Colonic mucosa (tissue), 4 donors: ENCODE results near the gene NFE2L1. TPM values are rescaled to one million over a fixed set of nuclear protein-coding genes. Genes with fewer than 3 reads are reported as not detected.
"Not testable (repeated sequence)": the region's sequence is repeated elsewhere in the genome, so short reads cannot be mapped to it uniquely, and the experiment has no call there.

Experiments used
- DNase-seq: peaks from one replicate; pipeline ENCODE4 v3.0.0-alpha.2; 2020
- H3K27ac ChIP-seq: fragments of 200-600 bp; one replicate; pipeline ENCODE4 v1.8.0; 2021
- H3K27me3 ChIP-seq: fragments of 200-600 bp; one replicate; pipeline ENCODE4 v1.8.0; 2021
- H3K36me3 ChIP-seq: fragments of 200-600 bp; one replicate; pipeline ENCODE4 v1.8.0; 2021
- H3K4me1 ChIP-seq: fragments of 200-600 bp; one replicate; pipeline ENCODE4 v1.8.0; 2021; ENCODE audit warnings: mild to moderate bottlenecking
- H3K4me3 ChIP-seq: fragments of 200-600 bp; one replicate; pipeline ENCODE4 v1.8.0; 2021
- H3K9ac ChIP-seq, 2 donors: one replicate each; pipeline ENCODE4 v1.7.0; 2013; ENCODE audit warnings: control low read depth in 2 of 2, low read depth in 2 of 2, low read length in 2 of 2
- H3K9me3 ChIP-seq: fragments of 200-600 bp; one replicate; pipeline ENCODE4 v1.8.0; 2021
- intact Hi-C: fragments of 100-400 bp; cut with DNase I; formaldehyde crosslinking; loops from one replicate; pipeline ENCODE4 v1.14.1; 2022
- total RNA-seq, 2 donors: library from RNA; stranded (reverse); fragmentation: NEBNext Ultra II Directional in 1 of 2; extraction: Animal tissue kit (Norgen Biotek cat#: 25700) in 1 of 2; gene quantifications; one replicate each; pipeline ENCODE4 v1.2.1, GENCODE V29; 2021
- TF ChIP-seq, protein P1 (sequence below): fragments of 200-600 bp; IDR thresholded peaks from one replicate; pipeline ENCODE4 v1.8.0; 2022; ENCODE audit warnings: antibody characterized with exemption, mild to moderate bottlenecking
- donor health status: healthy.
- donor health status: DM: no; HTN: no; CAD: no.
- donor health status: DM: no; HTN: no; CAD: no.

Gene NFE2L1, protein sequence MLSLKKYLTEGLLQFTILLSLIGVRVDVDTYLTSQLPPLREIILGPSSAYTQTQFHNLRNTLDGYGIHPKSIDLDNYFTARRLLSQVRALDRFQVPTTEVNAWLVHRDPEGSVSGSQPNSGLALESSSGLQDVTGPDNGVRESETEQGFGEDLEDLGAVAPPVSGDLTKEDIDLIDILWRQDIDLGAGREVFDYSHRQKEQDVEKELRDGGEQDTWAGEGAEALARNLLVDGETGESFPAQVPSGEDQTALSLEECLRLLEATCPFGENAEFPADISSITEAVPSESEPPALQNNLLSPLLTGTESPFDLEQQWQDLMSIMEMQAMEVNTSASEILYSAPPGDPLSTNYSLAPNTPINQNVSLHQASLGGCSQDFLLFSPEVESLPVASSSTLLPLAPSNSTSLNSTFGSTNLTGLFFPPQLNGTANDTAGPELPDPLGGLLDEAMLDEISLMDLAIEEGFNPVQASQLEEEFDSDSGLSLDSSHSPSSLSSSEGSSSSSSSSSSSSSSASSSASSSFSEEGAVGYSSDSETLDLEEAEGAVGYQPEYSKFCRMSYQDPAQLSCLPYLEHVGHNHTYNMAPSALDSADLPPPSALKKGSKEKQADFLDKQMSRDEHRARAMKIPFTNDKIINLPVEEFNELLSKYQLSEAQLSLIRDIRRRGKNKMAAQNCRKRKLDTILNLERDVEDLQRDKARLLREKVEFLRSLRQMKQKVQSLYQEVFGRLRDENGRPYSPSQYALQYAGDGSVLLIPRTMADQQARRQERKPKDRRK
- 100 to 1,000 TPM; 158 to 264 TPM for total RNA-seq

DNA sequence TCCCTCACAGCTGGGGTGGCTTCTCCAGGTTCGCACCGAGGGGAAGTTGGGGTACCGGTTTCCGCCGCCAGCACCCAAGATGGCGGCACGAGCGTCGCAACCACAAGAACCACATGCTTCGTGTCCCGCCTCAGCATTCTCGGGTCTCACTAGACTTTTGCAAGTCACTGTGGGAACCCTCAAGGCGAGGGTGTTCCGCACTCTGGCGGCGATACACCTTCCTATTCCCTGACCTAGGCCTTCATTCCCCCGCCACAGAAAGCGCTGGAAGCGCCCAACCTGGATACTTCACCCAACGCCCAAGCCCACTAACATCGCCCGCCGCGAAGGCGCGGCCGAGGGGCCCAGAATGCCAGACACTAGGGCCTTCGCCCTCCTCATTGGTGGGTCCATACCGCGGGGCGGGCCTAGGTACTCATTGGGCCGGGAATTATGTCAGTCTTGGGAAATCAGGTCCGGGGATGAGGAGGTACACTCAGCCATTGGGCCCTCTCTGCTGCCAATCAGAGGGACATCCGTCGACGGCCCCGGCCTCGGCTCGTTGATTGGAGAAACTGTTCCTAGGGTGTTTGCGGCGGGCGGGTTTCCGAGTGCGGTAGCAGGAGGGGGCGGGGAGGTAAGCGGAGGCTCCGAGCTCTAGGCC lies at the start of gene NFE2L1:
NFE2L1 (plus strand) TSS at position 619 of the 643 bp plus-strand sequence. CDS start 2,760 bp downstream, outside the sequence.
- DNase-seq = peak; percentile 99
- H3K36me3 ChIP-seq = peaks cover 5% of the 10 kb centered on the region
- peak within 1 kb of the TSS; percentile 95 for H3K27ac ChIP-seq
- peaks cover 37% of the 10 kb centered on the region for H3K4me1 ChIP-seq
- H3K27me3 ChIP-seq = no peaks in the 10 kb centered on the region
- TF ChIP-seq, protein P1, sequence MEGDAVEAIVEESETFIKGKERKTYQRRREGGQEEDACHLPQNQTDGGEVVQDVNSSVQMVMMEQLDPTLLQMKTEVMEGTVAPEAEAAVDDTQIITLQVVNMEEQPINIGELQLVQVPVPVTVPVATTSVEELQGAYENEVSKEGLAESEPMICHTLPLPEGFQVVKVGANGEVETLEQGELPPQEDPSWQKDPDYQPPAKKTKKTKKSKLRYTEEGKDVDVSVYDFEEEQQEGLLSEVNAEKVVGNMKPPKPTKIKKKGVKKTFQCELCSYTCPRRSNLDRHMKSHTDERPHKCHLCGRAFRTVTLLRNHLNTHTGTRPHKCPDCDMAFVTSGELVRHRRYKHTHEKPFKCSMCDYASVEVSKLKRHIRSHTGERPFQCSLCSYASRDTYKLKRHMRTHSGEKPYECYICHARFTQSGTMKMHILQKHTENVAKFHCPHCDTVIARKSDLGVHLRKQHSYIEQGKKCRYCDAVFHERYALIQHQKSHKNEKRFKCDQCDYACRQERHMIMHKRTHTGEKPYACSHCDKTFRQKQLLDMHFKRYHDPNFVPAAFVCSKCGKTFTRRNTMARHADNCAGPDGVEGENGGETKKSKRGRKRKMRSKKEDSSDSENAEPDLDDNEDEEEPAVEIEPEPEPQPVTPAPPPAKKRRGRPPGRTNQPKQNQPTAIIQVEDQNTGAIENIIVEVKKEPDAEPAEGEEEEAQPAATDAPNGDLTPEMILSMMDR = no peak
- peak within 1 kb of the TSS; percentile 81 to 98 for H3K9ac ChIP-seq
- H3K9me3 ChIP-seq = no peaks in the 10 kb centered on the region
- intact Hi-C loops = no loop called here
- peak within 1 kb of the TSS; percentile 65 for H3K4me3 ChIP-seq

DNA sequence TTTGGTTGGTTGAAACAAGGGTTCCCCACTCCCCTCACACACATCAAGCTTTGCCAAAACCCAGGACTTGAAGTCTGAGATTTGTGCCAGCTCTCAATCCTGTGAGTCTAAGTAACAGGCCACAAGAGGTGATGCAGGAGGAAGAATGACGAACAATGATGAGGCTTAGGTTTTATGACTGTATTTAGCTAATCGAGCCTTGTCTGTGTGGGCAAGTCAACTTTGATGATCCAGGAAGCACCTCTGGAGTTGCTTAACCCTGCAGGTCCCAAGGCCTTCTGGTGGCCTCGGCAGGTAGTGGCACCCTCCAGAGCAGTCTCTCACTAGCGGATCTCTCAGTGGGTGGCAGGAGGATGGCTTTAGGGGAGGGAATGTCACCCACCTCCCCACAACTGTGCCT lies 48.6 kb upstream of the NFE2L1 start:
- intact Hi-C loops = no loop called here
- TF ChIP-seq, protein P1 = no peak
- Histone ChIP-seq H3K4me3 (no peak overlapping the region), H3K9ac (no peak overlapping the region), H3K4me1 (no peaks in the 10 kb centered on the region), H3K36me3 (no peaks in the 10 kb centered on the region), H3K27ac (no peak overlapping the region), H3K27me3 (no peaks in the 10 kb centered on the region), H3K9me3 (no peaks in the 10 kb centered on the region)
- DNase-seq = no peak

DNA sequence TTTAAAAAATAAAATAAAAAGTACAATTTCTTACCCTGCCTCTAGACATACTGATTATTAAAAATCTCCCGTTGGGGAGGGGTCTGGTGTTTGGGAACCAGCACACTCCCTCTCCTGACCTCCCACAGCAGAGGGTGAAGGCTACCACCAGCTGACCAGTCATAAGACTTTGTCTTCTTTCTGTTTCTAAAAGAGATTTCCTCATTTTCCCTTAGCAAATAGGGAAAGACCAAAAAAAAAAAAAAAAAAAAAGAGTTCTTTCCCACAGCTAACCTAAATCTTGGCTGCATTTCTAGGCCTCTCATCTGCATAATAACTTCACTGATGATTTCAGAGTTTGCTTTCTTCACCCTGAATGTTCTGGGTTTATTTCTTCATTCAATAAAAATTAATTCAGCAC lies 47.0 kb upstream of the NFE2L1 start:
- H3K36me3 ChIP-seq = no peaks in the 10 kb centered on the region
- H3K4me3 ChIP-seq = no peak overlapping the region
- peak overlapping the region; percentile 50 for H3K27ac ChIP-seq

DNA sequence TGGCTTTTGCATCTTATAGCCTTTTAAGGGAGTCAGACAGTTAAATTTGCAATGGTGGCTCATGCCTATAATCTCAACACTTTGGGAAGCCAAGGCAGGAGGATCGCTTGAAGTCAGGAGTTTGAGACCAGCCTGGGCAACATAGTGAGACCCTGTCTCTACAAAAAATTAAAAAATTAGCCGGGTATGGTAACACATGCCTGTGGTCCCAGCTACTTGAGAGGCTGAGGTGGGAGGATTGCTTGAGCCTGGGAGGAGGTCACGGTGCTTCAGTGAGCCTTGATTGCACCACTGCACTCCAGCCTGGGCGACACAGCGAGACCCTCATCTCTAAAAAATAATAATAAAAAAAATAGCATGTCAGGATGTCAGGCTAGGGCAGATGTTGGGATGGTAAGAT lies 46.5 kb upstream of the NFE2L1 start:
- H3K27me3 ChIP-seq, H3K4me3 ChIP-seq, H3K4me1 ChIP-seq, DNase-seq, H3K9me3 ChIP-seq, H3K36me3 ChIP-seq, H3K9ac ChIP-seq, intact Hi-C loops: not testable (repeated sequence)
- H3K27ac ChIP-seq = peak overlapping the region; percentile 50

More for the DNA sequence above, 47.0 kb upstream of the NFE2L1 start:
- no peak for DNase-seq
- no peak overlapping the region for H3K9ac ChIP-seq
- H3K9me3 ChIP-seq = no peaks in the 10 kb centered on the region
- H3K4me1 ChIP-seq = no peaks in the 10 kb centered on the region
- H3K27me3 ChIP-seq = no peaks in the 10 kb centered on the region
- TF ChIP-seq, protein P1 = no peak
- intact Hi-C loops = no loop called here

DNA sequence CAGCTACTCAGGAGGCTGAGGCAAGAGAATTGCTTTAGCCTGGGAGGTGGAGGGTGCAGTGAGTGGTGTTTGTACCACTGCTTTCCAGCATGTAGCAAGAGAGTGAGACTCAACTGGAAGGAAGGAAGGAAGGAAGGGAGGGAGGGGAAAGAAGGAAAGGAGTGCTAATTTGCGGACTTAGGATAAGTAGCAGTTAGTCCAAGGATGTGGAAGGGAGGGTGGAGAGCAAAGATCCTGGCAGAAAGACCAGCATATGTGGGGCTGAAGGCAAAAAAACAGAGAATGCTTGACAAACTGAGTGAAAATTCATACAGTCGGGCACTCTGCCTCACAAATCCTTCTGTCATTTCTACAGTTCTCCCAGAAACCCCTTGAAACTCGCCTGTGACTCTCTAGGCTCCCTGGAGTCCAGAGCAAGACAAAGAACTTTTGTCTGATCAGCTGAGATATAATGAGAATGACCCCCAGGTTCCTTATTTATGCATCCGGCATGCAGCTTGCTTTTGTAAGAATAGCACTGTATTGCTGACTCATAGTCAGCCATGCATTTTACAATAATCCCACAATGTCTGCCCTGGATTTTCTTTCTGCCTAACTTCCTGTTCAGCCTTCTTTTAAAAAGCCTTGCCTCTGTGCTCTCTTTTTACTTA lies 45.8 kb upstream of the NFE2L1 start:
- intact Hi-C loops = no loop called here
- peak overlapping the region; percentile 50 for H3K27ac ChIP-seq
- DNase-seq = no peak
- no peaks in the 10 kb centered on the region for H3K4me1 ChIP-seq
- H3K9me3 ChIP-seq = no peaks in the 10 kb centered on the region
- no peaks in the 10 kb centered on the region for H3K27me3 ChIP-seq
- no peaks in the 10 kb centered on the region for H3K36me3 ChIP-seq
- H3K9ac ChIP-seq = no peak overlapping the region
- TF ChIP-seq, protein P1 = no peak
- no peak overlapping the region for H3K4me3 ChIP-seq
